NT2/D1 (cell line): ENCODE data around the gene TLR1.

Experiments
- DNase-seq: peaks from one replicate; pipeline ENCODE4 v3.0.0-alpha.2; 2011; ENCODE audit warnings: low read depth, low spot score
- H3K27me3 ChIP-seq: 2 replicates; pipeline ENCODE4 v1.6.0; 2011; ENCODE audit warnings: mild to moderate bottlenecking; ENCODE audit not compliant: insufficient read length, insufficient read depth
- H3K36me3 ChIP-seq: 2 replicates; pipeline ENCODE4 v1.6.1; 2011; ENCODE audit warnings: mild to moderate bottlenecking, low read length, mixed read lengths; ENCODE audit not compliant: insufficient read depth, insufficient read length
- H3K4me1 ChIP-seq: 2 replicates; pipeline ENCODE4 v1.5.1; 2011; ENCODE audit not compliant: insufficient read depth, insufficient read length
- H3K4me3 ChIP-seq: 2 replicates; pipeline ENCODE4 v1.5.1; 2011; ENCODE audit warnings: low read depth; ENCODE audit not compliant: insufficient read length
- H3K9ac ChIP-seq: 2 replicates; pipeline ENCODE4 v1.6.0; 2011; ENCODE audit warnings: low read depth; ENCODE audit not compliant: insufficient read length
- H3K9me3 ChIP-seq: 2 replicates; pipeline ENCODE4 v1.5.1; 2011; ENCODE audit warnings: mild to moderate bottlenecking, low read length; ENCODE audit not compliant: insufficient read depth
- SUZ12 ChIP-seq: IDR thresholded peaks from 2 replicates; pipeline ENCODE4 v1.6.1; 2011; ENCODE audit not compliant: insufficient read length, insufficient read depth; ENCODE audit errors: extremely low read depth
- YY1 ChIP-seq: IDR thresholded peaks from 2 replicates; pipeline ENCODE4 v1.6.1; 2011; ENCODE audit not compliant: insufficient read length, insufficient read depth
- ZNF274 ChIP-seq: IDR thresholded peaks from 2 replicates; pipeline ENCODE4 v1.6.1; 2011; ENCODE audit warnings: mild to moderate bottlenecking, low read depth, low read length

Gene TLR1

GRCh38 chr4:38804654-38805295, at the start of gene TLR1:
Gene TLR1 (minus strand): TSS chr4:38804791. CDS start chr4:38798831, 5,960 bp downstream.
- Histone ChIP-seq H3K4me1 (no peaks in the 10 kb centered on the region), H3K9ac (no peak within 1 kb of the TSS), H3K36me3 (no peaks in the 10 kb centered on the region), H3K9me3 (0 out of 2 replicates have a peak, but pooled peaks cover 7% of the 10 kb centered on the region), H3K27me3 (no peaks in the 10 kb centered on the region), H3K4me3 (no peak within 1 kb of the TSS)
- no peak for DNase-seq
- TF ChIP-seq SUZ12 (no peak), YY1 (no peak), ZNF274 (no peak)

- Histone ChIP-seq H3K9me3 (peaks cover 3% of the 10 kb centered on the region; the same call in 1 of the 2 replicates), H3K9ac (no peak overlapping the region), H3K27me3 (no peaks in the 10 kb centered on the region), H3K4me1 (no peaks in the 10 kb centered on the region), H3K36me3 (no peaks in the 10 kb centered on the region), H3K4me3 (no peak overlapping the region)
- DNase-seq: no peak
- TF ChIP-seq YY1: no peak
- no peak for TF ChIP-seq SUZ12
These were observed 41.4 kb upstream of the TLR1 start for GRCh38 chr4:38846015-38846414.

- no peak for DNase-seq
- H3K4me3 ChIP-seq: no peak overlapping the region
- H3K36me3 ChIP-seq: no peaks in the 10 kb centered on the region
- no peak overlapping the region for H3K9ac ChIP-seq
- H3K9me3 ChIP-seq: peaks cover 3% of the 10 kb centered on the region; the same call in 1 of the 2 replicates
- H3K4me1 ChIP-seq: no peaks in the 10 kb centered on the region
- TF ChIP-seq ZNF274 (no peak), SUZ12 (no peak), YY1 (no peak)
- no peaks in the 10 kb centered on the region for H3K27me3 ChIP-seq
These were observed 38.4 kb upstream of the TLR1 start for GRCh38 chr4:38842994-38843393.

GRCh38 chr4:38837849-38838248, 33.3 kb upstream of the TLR1 start:
- H3K9ac ChIP-seq: no peak overlapping the region
- no peaks in the 10 kb centered on the region for H3K4me1 ChIP-seq
- no peaks in the 10 kb centered on the region for H3K36me3 ChIP-seq
- DNase-seq: no peak
- TF ChIP-seq SUZ12 (no peak), ZNF274 (no peak), YY1 (no peak)
- no peaks in the 10 kb centered on the region for H3K27me3 ChIP-seq
- no peak overlapping the region for H3K4me3 ChIP-seq
- H3K9me3 ChIP-seq: no peaks in the 10 kb centered on the region; the same call in 1 of the 2 replicates

GRCh38 chr4:38837334-38837733, 32.7 kb upstream of the TLR1 start:
- Histone ChIP-seq H3K9ac (no peak overlapping the region), H3K9me3 (no peaks in the 10 kb centered on the region; the same call in 1 of the 2 replicates), H3K36me3 (no peaks in the 10 kb centered on the region), H3K4me1 (no peaks in the 10 kb centered on the region), H3K27me3 (no peaks in the 10 kb centered on the region), H3K4me3 (no peak overlapping the region)
- TF ChIP-seq SUZ12 (no peak), ZNF274 (no peak), YY1 (no peak)
- no peak for DNase-seq

GRCh38 chr4:38834570-38834969, 30.0 kb upstream of the TLR1 start:
- H3K27me3 ChIP-seq: no peaks in the 10 kb centered on the region
- no peaks in the 10 kb centered on the region for H3K36me3 ChIP-seq
- no peak for DNase-seq
- H3K9me3 ChIP-seq: no peaks in the 10 kb centered on the region; the same call in 1 of the 2 replicates
- TF ChIP-seq ZNF274: no peak
- TF ChIP-seq YY1: no peak
- TF ChIP-seq SUZ12: no peak
- no peaks in the 10 kb centered on the region for H3K4me1 ChIP-seq
- no peak overlapping the region for H3K4me3 ChIP-seq
- no peak overlapping the region for H3K9ac ChIP-seq

- no peak for DNase-seq
- Histone ChIP-seq H3K27me3 (no peaks in the 10 kb centered on the region), H3K9me3 (no peaks in the 10 kb centered on the region; the same call in 1 of the 2 replicates), H3K9ac (no peak overlapping the region), H3K4me3 (no peak overlapping the region), H3K36me3 (no peaks in the 10 kb centered on the region), H3K4me1 (no peaks in the 10 kb centered on the region)
- TF ChIP-seq YY1 (no peak), ZNF274 (no peak), SUZ12 (no peak)
These were observed 28.3 kb upstream of the TLR1 start for GRCh38 chr4:38832624-38833528.
